PC-9 (cell line): ENCODE measurements around the gene DNAJC13. TPM values are rescaled to one million over a fixed set of nuclear protein-coding genes. Genes with fewer than 3 reads are reported as not detected.

ENCODE experiments used
- BruUV-seq: library from RNA; stranded (reverse); fragments of 400-500 nt; replicated peaks from 2 replicates; lab custom pipeline; 2021; lab: Mats Ljungman, UMichigan
- CTCF ChIA-PET: fragments of 300-600 bp; sonication (Branson Sonifier 250); formaldehyde crosslinking; loops from one replicate; lab custom pipeline; 2022; ENCODE audit warnings: antibody characterized with exemption; lab: Charles Lee
- POLR2A ChIA-PET: fragments of 300-600 bp; sonication (Branson Sonifier 250); formaldehyde crosslinking; loops from one replicate; lab custom pipeline; 2022; ENCODE audit warnings: antibody characterized with exemption; ENCODE audit not compliant: unreplicated experiment; lab: Charles Lee
- DNase-seq, 2 experiments: peaks; one replicate each; pipeline versions ENCODE4 v3.0.0 to v3.0.0-alpha.2; 2015 to 2022; ENCODE audit warnings: mixed read lengths in 1 of 2
- H2AFZ ChIP-seq: fragments of 200-600 bp; sonication (generic); 2 replicates; pipeline ENCODE4 v1.8.1; 2017; ENCODE audit warnings: antibody characterized with exemption
- H3F3A ChIP-seq: fragments of 200-600 bp; sonication (generic); 2 replicates; pipeline ENCODE4 v1.8.1; 2017; ENCODE audit warnings: antibody characterized with exemption, mild to moderate bottlenecking, low read depth; ENCODE audit not compliant: insufficient read depth
- H3K27ac ChIP-seq: fragments of 200-600 bp; sonication (generic); 2 replicates; pipeline ENCODE4 v1.6.1; 2016; ENCODE audit warnings: mixed run types
- H3K27me3 ChIP-seq: fragments of 200-600 bp; sonication (generic); 2 replicates; pipeline ENCODE4 v1.6.1; 2016; ENCODE audit warnings: low read depth, mixed run types; ENCODE audit not compliant: insufficient read depth
- H3K36me3 ChIP-seq: fragments of 200-600 bp; sonication (generic); 2 replicates; pipeline ENCODE4 v1.6.1; 2016; ENCODE audit warnings: low read depth, mixed run types
- H3K4me1 ChIP-seq: fragments of 200-600 bp; sonication (generic); replicated peaks from 2 replicates; pipeline ENCODE4 v1.6.1; 2016; ENCODE audit warnings: mixed run types; ENCODE audit not compliant: insufficient read depth
- H3K4me2 ChIP-seq: fragments of 200-600 bp; sonication (generic); 2 replicates; pipeline ENCODE4 v1.6.1; 2017; ENCODE audit warnings: mixed run types
- H3K4me3 ChIP-seq: fragments of 200-600 bp; sonication (generic); 2 replicates; pipeline ENCODE4 v1.6.1; 2016; ENCODE audit warnings: mixed run types
- H3K79me2 ChIP-seq: fragments of 200-600 bp; sonication (generic); 2 replicates; pipeline ENCODE4 v1.6.1; 2017; ENCODE audit warnings: low read depth, mixed run types
- H3K9me2 ChIP-seq: fragments of 200-600 bp; sonication (generic); 2 replicates; pipeline ENCODE4 v1.8.1; 2017; ENCODE audit warnings: mild to moderate bottlenecking; ENCODE audit not compliant: insufficient read depth
- H3K9me3 ChIP-seq: fragments of 200-600 bp; sonication (generic); 2 replicates; pipeline ENCODE4 v1.8.1; 2016; ENCODE audit warnings: low read depth; ENCODE audit not compliant: insufficient read depth
- H4K20me1 ChIP-seq: fragments of 200-600 bp; sonication (generic); 2 replicates; pipeline ENCODE4 v1.8.1; 2017; ENCODE audit not compliant: insufficient read depth
- EZH2 ChIP-seq: fragments of 200-600 bp; sonication (generic); IDR thresholded peaks from 2 replicates; pipeline ENCODE4 v1.8.0; 2017; ENCODE audit warnings: antibody characterized with exemption, low read depth
- intact Hi-C: fragments of 100-400 bp; cut with micrococcal nuclease; formaldehyde crosslinking; loops from one replicate; pipeline ENCODE4 v1.10.0; 2022; ENCODE audit not compliant: unreplicated experiment
- total RNA-seq: library from RNA; stranded (reverse); gene quantifications from 2 replicates; pipeline ENCODE4 v1.2.3, GENCODE V29; 2021
- TF ChIP-seq, protein P1 (sequence below): fragments of 200-600 bp; sonication (generic); conservative IDR thresholded peaks from 2 replicates; pipeline ENCODE4 v1.6.1; 2017; ENCODE audit warnings: mixed run types, antibody characterized with exemption, mild to moderate bottlenecking, moderate library complexity

Gene DNAJC13
- total RNA-seq, 1 experiment from 2014 or later = 56.6 TPM

DNA sequence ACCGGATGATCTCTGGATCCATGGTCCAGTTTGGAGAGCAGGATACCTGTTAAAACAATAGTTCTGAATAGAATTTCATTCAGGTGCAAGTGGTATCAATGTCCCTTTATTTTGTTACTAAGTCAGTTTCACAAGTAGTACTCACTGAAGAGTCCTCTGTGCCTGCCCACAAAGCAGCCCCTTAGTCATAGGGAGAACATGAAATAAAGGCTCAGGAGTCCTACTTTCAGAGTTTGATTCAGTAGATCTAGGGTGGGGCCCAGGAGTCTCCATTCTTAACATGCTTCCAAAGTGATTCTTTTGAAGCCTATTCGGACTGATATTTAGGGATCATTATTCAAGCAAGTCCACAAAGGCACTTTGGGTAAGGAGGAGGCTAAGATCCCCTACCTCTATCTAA is 100.0 kb downstream of the DNAJC13 start:
- Histone ChIP-seq H3K27me3 (no peaks in the 10 kb centered on the region), H3K27ac (no peak overlapping the region), H3F3A (no peaks in the 10 kb centered on the region), H3K4me3 (no peak overlapping the region), H3K4me2 (no peak overlapping the region), H2AFZ (no peak overlapping the region), H3K9me3 (no peaks in the 10 kb centered on the region), H3K9me2 (no peaks in the 10 kb centered on the region), H3K36me3 (peaks cover 9% of the 10 kb centered on the region; the same call in 1 of the 2 replicates), H3K79me2 (no peaks in the 10 kb centered on the region), H3K4me1 (no peaks in the 10 kb centered on the region), H4K20me1 (0 out of 2 replicates have a peak, but pooled peaks cover 3% of the 10 kb centered on the region)
- CTCF ChIA-PET = no interaction called here
- BruUV-seq = no TSS peak
- POLR2A ChIA-PET = no interaction called here
- intact Hi-C loops = no loop called here
- TF ChIP-seq EZH2 = no peak
- TF ChIP-seq, protein P1, sequence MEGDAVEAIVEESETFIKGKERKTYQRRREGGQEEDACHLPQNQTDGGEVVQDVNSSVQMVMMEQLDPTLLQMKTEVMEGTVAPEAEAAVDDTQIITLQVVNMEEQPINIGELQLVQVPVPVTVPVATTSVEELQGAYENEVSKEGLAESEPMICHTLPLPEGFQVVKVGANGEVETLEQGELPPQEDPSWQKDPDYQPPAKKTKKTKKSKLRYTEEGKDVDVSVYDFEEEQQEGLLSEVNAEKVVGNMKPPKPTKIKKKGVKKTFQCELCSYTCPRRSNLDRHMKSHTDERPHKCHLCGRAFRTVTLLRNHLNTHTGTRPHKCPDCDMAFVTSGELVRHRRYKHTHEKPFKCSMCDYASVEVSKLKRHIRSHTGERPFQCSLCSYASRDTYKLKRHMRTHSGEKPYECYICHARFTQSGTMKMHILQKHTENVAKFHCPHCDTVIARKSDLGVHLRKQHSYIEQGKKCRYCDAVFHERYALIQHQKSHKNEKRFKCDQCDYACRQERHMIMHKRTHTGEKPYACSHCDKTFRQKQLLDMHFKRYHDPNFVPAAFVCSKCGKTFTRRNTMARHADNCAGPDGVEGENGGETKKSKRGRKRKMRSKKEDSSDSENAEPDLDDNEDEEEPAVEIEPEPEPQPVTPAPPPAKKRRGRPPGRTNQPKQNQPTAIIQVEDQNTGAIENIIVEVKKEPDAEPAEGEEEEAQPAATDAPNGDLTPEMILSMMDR = no peak
- no peak for DNase-seq

DNA sequence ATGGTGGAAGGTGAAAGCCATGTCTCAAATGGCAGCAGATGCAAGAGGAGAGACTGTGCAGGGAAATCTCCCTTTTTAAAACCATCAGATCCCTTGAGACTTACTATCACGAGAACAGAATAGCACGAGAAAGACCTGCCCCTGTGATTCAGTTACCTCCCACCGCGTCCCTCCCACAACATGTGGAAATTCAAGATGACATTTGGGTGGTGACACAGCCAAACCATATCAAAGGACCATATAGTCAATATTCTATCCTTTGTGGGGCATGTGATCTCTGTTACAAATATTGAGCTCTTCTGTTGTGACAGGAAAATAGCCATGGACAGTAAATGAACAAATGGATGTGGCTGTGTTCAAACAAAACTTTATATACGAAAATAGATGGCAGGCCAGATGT is 102.6 kb downstream of the DNAJC13 start:
- TF ChIP-seq, protein P1 = no peak
- TF ChIP-seq EZH2 = no peak
- Histone ChIP-seq H3F3A (no peaks in the 10 kb centered on the region), H3K27ac (no peak overlapping the region), H3K9me3 (no peaks in the 10 kb centered on the region), H4K20me1 (0 out of 2 replicates have a peak, but pooled peaks cover 3% of the 10 kb centered on the region), H3K4me1 (no peaks in the 10 kb centered on the region), H2AFZ (no peak overlapping the region), H3K27me3 (no peaks in the 10 kb centered on the region), H3K79me2 (no peaks in the 10 kb centered on the region), H3K4me2 (no peak overlapping the region), H3K36me3 (peaks cover 5% of the 10 kb centered on the region; the same call in 1 of the 2 replicates), H3K4me3 (no peak overlapping the region), H3K9me2 (no peaks in the 10 kb centered on the region)
- BruUV-seq = no TSS peak
- ChIA-PET CTCF (no interaction called here), POLR2A (no interaction called here)
- no peak for DNase-seq
- intact Hi-C loops = no loop called here

DNA sequence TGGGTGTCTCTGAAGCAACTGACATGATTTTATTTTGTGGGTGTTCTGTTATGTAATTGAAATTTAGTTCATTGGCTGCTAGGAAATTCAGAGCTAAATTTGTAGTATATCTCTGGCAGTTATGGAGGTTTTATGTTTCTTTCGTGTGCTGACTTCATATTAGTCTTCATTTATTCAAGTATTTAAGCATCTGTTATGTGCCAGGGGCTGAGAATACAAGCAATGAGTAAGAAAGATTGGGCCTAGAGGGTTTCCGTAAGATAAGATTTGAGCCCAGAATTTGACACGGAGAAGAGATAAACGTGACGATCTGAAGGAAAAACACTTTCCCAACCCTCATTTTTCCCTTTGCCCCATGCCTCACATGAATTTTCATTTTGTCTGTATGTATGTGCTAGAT is 104.6 kb downstream of the DNAJC13 start:
- Histone ChIP-seq H3K27ac (no peak overlapping the region), H3K79me2 (no peaks in the 10 kb centered on the region), H3K4me2 (no peak overlapping the region), H3K27me3 (no peaks in the 10 kb centered on the region), H4K20me1 (no peaks in the 10 kb centered on the region), H3K4me3 (no peak overlapping the region), H3K4me1 (no peaks in the 10 kb centered on the region), H3K9me3 (no peaks in the 10 kb centered on the region), H3K36me3 (peaks cover 8% of the 10 kb centered on the region; the same call in 1 of the 2 replicates), H3F3A (no peaks in the 10 kb centered on the region), H3K9me2 (no peaks in the 10 kb centered on the region), H2AFZ (no peak overlapping the region)
- POLR2A ChIA-PET = no interaction called here
- TF ChIP-seq, protein P1 = no peak
- no peak for TF ChIP-seq EZH2
- BruUV-seq = no TSS peak
- no peak for DNase-seq
- intact Hi-C loops = no loop called here
- CTCF ChIA-PET = no interaction called here
